ENCODE measurements around the gene RNGTT.

- TF ChIP-seq POLR2AphosphoS5 (IDR thresholded peaks at IDR 0.05; ENCODE audit: low read depth, low read length) (no peak), TAF1 (IDR thresholded peaks at IDR 0.05; ENCODE audit: borderline replicate concordance, insufficient read depth, low read length) (no peak)
Observed at GRCh38 chr6:88810089-88810488, 153.3 kb downstream of the RNGTT start.
